Measurements from ENCODE around the gene MYH11.

- TF ChIP-seq CTCF (conservative IDR thresholded peaks at IDR 0.05; ENCODE audit: low read depth in 2 of 2) = no peak
- no peak for TF ChIP-seq POLR2AphosphoS5 (IDR thresholded peaks at IDR 0.05; ENCODE audit: low read depth)
- TF ChIP-seq EZH2 (IDR thresholded peaks at IDR 0.05; ENCODE audit: low read depth, unreplicated experiment) = no peak
- TF ChIP-seq CREB1 (CRISPR knock-in tag; IDR thresholded peaks at IDR 0.05; ENCODE audit: low read depth) = no peak
- no peak for TF ChIP-seq REST (IDR thresholded peaks at IDR 0.05; ENCODE audit: unreplicated experiment)
- no peak for TF ChIP-seq EZH2phosphoT487 (IDR thresholded peaks at IDR 0.05; ENCODE audit: unreplicated experiment)
- TF ChIP-seq ZNF331 (CRISPR knock-in tag; IDR thresholded peaks at IDR 0.05; ENCODE audit: low read depth) = no peak
- TF ChIP-seq STAT1 (IDR thresholded peaks at IDR 0.05; ENCODE audit: unreplicated experiment) = no peak
- TF ChIP-seq ETS1 (IDR thresholded peaks at IDR 0.05) = no peak
- no peak for TF ChIP-seq NANOG (IDR thresholded peaks at IDR 0.05; ENCODE audit: borderline replicate concordance)
- TF ChIP-seq ZNF114 (CRISPR knock-in tag; IDR thresholded peaks at IDR 0.05) = no peak
- TF ChIP-seq JUNB (IDR thresholded peaks at IDR 0.05; ENCODE audit: unreplicated experiment) = no peak
These were observed 5.2 kb upstream of the MYH11 start for GRCh38 chr16:15861996-15862395.
